ENCODE measurements around the gene PDE8A. TPM values are rescaled to one million over a fixed set of nuclear protein-coding genes. Genes with fewer than 3 reads are reported as not detected.

PDE8A gene
- total RNA-seq, 2 donors from 2014 or later: 30.9 to 48.8 TPM

GRCh38 chr15:84955089-84955848 is 26.4 kb upstream of the PDE8A start:
- intact Hi-C loops (cut with DNase I): loop anchor here in 1 of 2 donors (10.0 kb wide), 1 partner anchor 90 kb away; no protein-coding TSS in a partner anchor

GRCh38 chr15:84956199-84956598 is 25.5 kb upstream of the PDE8A start:
- DNase-seq (ENCODE audit: low spot score): no peak
- intact Hi-C loops (cut with DNase I): loop anchor here in 1 of 2 donors (10.0 kb wide), 1 partner anchor 89 kb away; no protein-coding TSS in a partner anchor

More at GRCh38 chr15:84955089-84955848, 26.4 kb upstream of the PDE8A start:
- peak; percentile 91 for DNase-seq (ENCODE audit: low spot score)

- DNase-seq (ENCODE audit: low spot score): no peak
- intact Hi-C loops (cut with DNase I): no loop called here
These were observed 21.1 kb upstream of the PDE8A start for GRCh38 chr15:84960391-84961113.

GRCh38 chr15:84961114-84961452 is 20.6 kb upstream of the PDE8A start:
- DNase-seq (ENCODE audit: low spot score): no peak
- intact Hi-C loops (cut with DNase I): no loop called here

GRCh38 chr15:84961707-84962106 is 19.9 kb upstream of the PDE8A start:
- DNase-seq (ENCODE audit: low spot score): no peak
- intact Hi-C loops (cut with DNase I): no loop called here

- no peak for DNase-seq (ENCODE audit: low spot score)
- intact Hi-C loops (cut with DNase I): no loop called here
These were observed 18.7 kb upstream of the PDE8A start for GRCh38 chr15:84962955-84963354.

GRCh38 chr15:84967380-84967779 is 14.3 kb upstream of the PDE8A start:
- no peak for DNase-seq (ENCODE audit: low spot score)
- intact Hi-C loops (cut with DNase I): no loop called here

- intact Hi-C loops (cut with DNase I): no loop called here
- no peak for DNase-seq (ENCODE audit: low spot score)
These were observed 13.4 kb upstream of the PDE8A start for GRCh38 chr15:84968301-84968700.

GRCh38 chr15:84969257-84969656 is 12.4 kb upstream of the PDE8A start:
- intact Hi-C loops (cut with DNase I): no loop called here
- DNase-seq (ENCODE audit: low spot score): no peak

GRCh38 chr15:84970843-84971242 is 10.8 kb upstream of the PDE8A start:
- intact Hi-C loops (cut with DNase I): no loop called here

GRCh38 chr15:84973492-84974460 is 7.9 kb upstream of the PDE8A start:
- intact Hi-C loops (cut with DNase I): no loop called here
- no peak for DNase-seq (ENCODE audit: low spot score)

More at GRCh38 chr15:84970843-84971242, 10.8 kb upstream of the PDE8A start:
- no peak for DNase-seq (ENCODE audit: low spot score)

- DNase-seq (ENCODE audit: low spot score): no peak
- intact Hi-C loops (cut with DNase I): loop anchor here in 1 of 2 donors (1.0 kb wide), 1 partner anchor 45 kb away; no protein-coding TSS in a partner anchor
These were observed 5.7 kb upstream of the PDE8A start for GRCh38 chr15:84975871-84976351.

- intact Hi-C loops (cut with DNase I): loop anchor here in 1 of 2 donors (1.0 kb wide), 1 partner anchor 46 kb away; no protein-coding TSS in a partner anchor
- DNase-seq (ENCODE audit: low spot score): no peak
These were observed 4.8 kb upstream of the PDE8A start for GRCh38 chr15:84976746-84977345.

GRCh38 chr15:84979651-84980050 is 2.0 kb upstream of the PDE8A start:
- no peak for DNase-seq (ENCODE audit: low spot score)
- intact Hi-C loops (cut with DNase I): no loop called here

GRCh38 chr15:84980196-84981053 is 1.2 kb upstream of the PDE8A start:
- peak; percentile 96 for DNase-seq (ENCODE audit: low spot score)
- intact Hi-C loops (cut with DNase I): no loop called here

- intact Hi-C loops (cut with DNase I): no loop called here
These were observed 474 bp upstream of the PDE8A start for GRCh38 chr15:84981054-84981710.

GRCh38 chr15:84982301-84982920 is 755 bp downstream of the PDE8A start:
- intact Hi-C loops (cut with DNase I): no loop called here
- DNase-seq (ENCODE audit: low spot score): no peak

More at GRCh38 chr15:84981054-84981710, 474 bp upstream of the PDE8A start:
- DNase-seq (ENCODE audit: low spot score): peak; percentile 99

Measured in posterior vena cava (tissue), 2 donors.